HG03442 (cell line): Measurements from ENCODE around the gene TMEM272.
"Not testable (repeated sequence)": the region's sequence is repeated elsewhere in the genome, so short reads cannot be mapped to it uniquely, and the experiment has no call there.

Source experiments
- ATAC-seq: cut with Tn5 transposase; IDR thresholded peaks from one replicate; pipeline ENCODE4 v1.9.1; 2021; ENCODE audit warnings: mild to moderate bottlenecking, moderate library complexity; ENCODE audit not compliant: unreplicated experiment

The TMEM272 gene

DNA sequence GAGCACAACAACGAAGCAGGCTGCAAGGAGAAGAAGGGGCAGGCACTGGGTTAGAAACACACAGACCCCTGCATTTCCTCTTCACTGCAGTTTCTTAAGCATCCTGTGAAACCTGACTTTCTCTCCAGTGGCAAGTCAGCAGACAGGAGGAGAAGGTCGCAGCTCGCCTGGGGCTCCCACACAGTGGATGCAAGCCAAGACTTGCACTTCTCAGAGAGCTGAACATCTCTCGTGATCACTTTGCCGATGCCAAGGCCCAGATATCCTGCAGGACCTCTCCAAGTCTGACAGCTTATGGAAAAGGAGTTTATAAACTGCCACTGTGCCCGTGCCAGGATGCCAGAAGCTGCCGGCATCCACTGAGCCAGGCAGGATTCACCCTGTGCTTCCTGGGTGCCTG, 18.4 kb downstream of the TMEM272 start:
- ATAC-seq: no peak

DNA sequence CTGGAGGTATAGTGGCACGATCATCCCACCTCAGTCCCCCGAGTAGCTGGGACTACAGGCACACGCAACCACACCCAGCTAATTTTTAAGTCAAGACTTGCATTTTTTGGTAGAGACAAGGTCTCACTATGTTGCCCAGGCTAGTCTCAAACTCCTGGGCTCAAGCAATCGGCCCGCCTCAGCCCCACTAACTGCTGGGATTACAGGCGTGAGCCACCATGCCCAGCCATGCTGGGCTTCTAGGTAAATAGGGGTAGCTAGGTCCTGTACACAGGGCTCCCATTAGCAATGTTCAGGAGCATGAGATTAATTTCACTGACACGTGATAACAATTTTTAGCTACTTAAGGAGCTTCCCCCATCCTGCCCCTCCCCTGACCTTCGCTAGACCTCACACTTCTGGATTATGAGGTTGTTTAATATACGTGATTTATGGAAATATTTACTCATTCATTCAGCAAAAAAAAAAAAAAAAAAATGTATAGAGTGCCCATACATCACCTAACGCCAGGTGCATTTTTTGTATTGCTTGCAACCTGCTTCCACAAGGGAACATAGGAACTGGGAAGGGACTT, 19.2 kb downstream of the TMEM272 start:
- ATAC-seq: no peak

DNA sequence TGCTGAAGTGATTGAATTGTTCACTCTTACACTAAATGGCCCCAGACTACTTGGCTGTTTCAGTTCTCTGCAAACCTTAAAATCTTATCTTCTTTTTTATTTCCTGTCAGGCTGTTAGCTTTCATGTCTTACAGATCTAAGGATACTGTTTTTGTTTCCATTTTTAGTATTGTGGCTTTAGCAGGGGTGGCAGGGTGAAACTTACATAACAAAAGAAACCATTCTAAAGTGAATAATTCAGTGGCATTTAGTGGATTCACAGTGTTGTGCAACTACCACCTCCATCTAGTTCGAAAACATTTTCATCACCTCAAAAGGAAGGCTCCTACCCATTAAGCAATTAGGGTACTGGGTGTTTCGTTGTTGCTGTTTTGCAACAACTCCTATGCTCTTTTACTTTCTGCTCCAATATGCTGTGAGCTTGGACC, 19.8 kb downstream of the TMEM272 start:
- ATAC-seq: no peak

DNA sequence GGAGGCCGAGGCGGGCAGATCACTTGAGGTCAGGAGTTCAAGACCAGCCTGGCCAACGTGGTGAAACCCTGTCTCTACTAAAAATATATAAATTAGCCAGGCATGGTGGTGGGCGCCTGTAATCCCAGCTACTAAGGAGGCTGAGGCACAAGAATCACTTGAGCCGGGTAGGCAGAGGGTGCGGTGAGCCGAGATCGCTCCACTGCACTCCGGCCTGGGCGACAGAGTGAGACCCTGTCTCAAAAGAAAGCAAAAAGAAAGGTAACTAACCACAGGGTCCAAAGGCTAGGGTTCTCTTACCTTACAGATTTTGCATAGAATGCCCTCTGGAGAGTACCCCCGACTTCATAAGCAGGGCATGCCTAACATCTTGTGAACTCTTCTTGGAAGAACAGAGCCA, 20.3 kb downstream of the TMEM272 start:
- ATAC-seq: not testable (repeated sequence)

DNA sequence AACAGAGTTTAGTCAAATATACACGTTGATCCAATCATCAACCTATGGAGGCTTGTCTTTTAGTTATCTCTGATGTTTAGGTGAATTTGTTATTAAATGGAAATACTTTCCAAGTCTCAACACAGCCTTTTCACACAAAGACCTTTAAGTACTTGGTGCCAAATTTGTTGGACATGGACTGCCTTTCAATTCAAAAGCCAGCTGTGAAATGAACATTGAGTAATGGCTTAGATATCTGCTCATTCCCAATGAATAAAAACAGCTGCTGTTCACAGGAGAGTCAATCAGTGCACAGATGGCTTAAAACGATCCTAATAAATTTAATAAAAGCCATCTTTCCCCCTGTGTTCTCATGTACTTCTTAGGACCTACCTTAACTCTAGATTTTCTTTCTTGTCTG, 21.1 kb downstream of the TMEM272 start:
- no peak for ATAC-seq

DNA sequence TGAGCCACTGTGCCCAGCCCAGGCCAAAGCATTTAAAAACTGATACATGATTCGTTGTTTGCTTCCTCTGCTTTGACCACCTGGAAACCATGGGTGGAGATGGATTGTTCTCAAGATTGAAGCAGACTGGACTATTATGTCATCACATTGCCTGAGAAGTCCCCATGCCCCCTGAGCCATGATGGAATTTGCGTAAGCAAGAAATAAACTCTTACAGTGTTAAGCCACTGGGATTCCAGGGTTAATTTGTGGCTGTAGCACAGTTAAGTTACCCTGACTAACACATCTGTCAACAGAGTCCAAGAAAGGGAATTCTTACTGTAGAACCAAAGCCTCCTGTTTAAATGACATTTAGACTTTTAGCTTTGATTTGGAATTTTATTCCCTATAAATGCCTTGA, 21.6 kb downstream of the TMEM272 start:
- ATAC-seq: no peak

DNA sequence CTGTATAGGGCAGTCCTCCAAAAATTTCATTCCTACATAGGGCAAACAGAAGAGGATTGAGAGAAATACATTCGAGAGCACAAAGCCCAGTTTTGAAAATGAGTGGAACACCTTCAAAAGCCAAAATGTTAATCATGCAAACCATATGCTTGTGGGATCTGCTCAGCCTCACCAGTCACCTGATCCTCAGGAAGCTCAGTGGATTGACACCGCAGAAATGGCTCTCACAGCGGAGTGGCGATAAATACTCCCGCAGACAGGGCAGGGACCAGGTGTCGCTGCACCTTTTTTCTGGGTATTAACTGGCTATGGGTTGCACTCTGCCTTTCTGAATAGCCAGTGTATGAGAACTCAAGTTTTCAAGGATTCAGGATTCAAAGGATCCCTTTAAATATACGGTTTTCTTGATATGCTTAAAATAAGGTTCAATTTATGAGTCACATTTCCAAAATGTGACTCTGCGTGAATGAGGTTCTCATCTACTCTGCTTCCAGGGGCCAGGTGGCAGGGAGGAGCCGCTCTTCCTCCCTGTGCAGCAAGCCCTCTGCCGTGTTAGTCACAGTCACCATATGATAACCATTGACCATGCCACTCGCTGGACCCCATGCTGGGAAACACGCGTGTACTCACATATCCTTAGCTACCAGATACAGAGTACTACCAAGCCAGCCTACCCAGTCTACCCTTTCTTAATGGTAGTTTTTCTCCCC, 22.7 kb downstream of the TMEM272 start:
- ATAC-seq: no peak

DNA sequence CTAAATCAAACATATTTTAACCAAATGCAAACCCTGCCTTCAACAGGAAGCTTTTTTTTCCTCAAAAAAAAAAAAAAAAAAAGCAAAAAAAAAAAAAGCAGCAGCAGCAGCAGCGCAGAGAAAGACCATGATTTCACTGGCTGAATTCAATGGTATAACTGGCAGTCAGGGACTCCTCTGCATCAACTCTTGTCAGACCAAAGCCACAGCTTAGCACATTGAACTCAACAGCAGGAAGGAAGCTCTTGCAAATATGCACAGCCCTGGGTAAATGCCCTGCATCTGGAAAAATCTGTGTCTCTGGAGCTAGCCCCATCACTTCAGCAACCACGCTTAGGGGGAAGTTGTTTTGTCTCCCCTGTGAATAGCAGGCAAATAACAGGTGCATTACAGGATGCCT, 23.4 kb downstream of the TMEM272 start:
- no peak for ATAC-seq

DNA sequence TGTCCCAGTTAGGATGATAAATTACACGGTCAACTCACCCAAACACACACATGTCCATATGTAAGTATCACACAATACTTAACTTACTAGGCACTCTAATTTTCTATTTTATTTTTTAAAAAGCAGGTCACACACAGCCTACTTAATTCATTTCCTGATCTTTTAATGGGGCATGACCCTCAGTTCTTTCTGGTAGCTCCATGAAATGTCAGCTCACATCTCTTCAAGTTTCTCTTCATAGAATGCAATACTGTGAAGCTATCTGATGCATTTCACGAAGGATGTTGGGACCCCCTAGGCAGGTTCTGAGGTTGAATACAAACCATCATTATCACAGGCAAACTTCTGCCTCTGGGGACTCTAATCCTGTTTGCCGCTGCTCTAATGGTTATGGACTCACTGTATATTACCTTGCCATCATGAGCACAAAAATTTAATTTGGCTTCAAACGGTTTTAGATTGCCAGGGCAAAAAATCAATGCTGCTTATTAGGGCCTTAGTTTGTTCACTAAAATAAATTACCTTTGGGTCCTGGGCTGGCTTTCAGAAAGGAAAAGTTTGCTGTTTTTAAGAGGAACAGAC, 24.9 kb downstream of the TMEM272 start:
- ATAC-seq: no peak

DNA sequence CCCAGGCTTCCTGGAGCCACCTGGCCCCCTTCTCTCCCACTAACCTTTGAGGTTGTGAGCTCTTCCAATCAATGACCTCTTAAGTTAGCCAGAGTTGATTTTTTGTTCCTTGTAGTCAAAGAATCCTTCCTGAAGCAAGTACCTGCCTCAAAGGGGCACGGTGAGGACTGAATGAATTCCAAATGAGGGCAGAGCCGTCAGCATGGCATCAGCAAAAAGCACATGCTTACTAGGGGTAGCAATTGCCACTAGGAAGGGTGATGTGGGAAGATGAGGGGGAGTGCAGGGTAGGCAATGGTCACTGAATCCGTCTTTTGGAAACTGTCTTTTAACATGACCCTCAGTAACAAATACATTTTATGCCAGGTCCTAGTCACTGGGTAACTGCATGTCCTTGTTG, 25.4 kb downstream of the TMEM272 start:
- no peak for ATAC-seq

DNA sequence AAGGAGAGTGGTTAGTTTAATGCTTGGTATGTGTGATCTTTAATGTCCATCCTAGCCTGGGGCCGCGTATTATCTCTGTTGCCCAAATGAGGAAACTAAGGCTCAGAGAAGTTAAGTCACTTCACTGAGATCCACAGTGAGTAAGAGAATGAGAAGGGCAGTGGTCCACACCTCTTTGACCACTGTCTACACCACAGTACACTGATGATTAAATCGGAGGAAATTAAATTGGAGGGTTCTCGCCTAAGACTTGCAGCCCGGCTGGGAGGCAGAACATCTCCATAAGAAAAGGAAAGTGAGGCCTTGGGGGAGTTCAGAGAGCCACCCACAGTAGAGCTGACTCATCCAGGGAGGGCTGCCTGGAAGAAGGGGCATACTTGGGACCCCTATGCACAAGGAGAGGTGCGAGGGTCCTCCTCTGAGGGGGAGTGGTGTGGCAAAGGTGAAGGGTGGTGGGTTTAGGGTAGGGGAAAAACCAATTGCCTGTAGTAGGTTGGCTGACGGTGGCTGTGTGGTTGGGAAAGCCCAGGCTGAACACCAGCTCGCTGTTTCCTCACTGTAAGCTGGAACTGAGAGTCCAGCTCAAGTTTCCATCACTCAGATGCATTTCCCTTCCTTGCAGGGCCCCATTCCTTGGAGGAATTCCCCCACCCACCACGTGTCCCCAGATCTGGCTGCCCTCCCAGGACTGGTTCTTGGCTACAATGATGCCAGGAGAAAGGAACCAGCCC, 26.0 kb downstream of the TMEM272 start:
- ATAC-seq: peak; percentile 39

DNA sequence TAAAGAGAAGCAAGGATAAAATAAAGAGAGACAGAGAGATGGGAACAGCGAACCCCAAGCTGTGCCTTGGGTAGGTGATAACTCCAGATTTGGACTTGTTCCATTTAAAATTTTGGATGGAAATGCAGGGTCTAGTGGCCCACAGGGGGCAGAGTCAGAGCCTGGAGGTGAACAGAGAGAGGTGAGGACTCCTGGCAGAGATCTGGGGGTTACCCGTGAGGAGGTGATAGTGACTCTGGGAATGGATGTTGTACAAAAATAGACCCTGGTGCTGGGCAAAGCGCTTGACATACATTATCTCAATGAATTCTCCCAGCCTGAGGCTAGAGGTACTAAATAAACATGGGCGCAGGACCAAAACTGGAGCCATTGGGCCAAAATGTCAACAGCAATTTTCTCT, 26.7 kb downstream of the TMEM272 start:
- no peak for ATAC-seq

DNA sequence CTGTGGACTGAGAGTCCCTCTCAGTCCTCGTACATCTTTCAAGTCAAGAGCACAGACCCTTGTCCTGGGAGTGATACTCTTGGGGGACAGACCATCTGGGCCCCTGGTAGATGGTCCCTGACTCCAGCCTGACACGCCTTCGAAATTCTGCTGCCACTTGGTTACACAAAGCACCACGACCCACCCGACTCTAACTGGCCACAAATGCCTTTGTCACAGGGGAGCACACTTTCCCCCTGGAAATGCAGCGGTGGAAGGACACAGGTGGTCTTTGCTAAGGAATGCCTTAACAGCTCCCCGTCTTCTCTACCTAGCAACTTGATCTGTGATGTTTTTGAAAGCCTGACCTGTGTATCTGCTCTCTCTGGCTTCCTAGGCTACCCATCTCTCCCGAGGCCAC, 27.3 kb downstream of the TMEM272 start:
- no peak for ATAC-seq

DNA sequence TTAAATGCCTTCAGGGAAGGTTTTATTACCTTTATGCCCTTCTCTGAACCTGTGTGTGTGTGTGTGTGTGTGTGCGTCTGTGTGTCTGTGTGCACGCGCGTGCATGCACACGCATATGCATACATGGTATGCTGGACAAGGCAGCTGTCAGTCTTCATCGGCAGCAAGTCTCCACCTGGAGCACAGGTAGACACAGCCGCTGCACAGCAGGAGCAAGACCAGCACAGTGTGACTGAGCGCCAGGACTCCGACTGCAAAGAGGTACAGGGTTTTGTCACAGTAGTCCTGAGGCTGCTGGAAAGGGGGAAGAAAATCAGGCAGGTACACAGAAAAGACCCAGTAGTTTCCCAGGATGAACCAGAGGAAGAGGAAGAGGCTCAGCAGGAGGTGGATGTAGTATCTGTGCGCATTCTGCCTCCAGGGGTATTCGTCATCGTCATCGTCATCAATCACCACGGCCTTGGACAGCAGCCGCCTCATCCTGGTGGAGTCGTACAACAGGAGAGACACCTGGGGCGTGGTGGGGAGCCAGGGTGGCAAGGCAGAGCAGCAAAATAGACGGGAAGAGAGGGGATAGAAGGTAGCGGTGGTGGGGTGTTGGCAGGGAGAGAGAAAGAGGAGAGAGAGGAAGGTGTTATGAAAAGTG, 28.2 kb downstream of the TMEM272 start:
- no peak for ATAC-seq

DNA sequence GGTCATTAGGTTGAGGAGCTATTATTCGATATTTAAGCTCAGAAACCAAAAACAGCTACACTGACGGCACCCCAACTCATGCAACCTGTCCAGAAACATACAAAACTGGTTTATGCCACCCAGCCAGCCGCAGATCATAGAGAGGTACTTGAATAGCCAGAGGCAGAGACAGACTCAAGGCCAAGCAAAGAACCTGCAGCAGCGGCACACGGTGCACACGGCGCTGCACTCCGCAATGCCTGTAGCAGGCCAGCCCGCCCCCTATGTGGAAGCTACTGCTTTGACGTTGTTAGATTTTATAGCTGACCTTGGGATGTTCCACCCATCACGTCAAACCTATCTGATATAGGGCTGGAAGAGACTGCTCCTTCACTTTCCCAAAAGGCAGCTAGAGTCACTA, 29.1 kb downstream of the TMEM272 start:
- no peak for ATAC-seq

DNA sequence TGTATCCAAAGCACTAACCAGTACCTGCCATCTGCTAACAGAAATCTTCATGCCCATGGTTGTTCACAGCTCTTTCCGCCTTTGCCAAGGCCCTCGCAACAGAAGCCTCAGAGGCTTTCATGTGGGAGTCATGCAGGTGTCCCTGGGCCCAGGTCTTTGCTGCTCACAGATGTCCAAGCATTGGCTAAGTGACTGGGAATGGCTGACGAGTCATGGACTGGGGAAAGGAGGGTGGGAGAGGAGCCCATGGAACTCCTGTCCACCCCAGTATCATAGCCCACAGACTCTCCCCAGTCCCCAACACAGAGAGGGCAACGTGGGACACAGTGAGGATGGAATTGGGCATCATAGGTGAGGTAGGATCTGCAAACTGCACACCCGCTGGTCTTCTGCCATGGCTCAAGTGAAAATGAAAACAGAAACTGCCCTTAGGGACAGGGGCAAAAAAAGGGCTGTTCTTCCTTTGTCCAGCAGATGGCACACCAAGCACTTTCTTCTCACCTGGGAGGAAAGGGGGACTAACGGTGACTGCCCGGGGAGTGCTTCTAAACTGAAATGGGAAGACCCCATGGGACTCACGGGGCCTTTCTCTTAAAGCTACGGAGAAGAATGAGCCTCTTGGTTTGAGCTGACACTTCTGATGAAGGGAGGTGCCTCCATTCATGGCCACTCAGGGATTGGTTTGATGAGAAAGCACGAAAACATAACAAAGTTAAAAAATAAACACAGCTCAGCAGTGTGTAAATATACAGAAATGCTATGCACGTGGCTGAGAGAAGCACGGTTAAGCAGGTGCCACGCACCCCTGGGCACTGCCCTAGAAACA, 29.9 kb downstream of the TMEM272 start:
- ATAC-seq: peak; percentile 70

DNA sequence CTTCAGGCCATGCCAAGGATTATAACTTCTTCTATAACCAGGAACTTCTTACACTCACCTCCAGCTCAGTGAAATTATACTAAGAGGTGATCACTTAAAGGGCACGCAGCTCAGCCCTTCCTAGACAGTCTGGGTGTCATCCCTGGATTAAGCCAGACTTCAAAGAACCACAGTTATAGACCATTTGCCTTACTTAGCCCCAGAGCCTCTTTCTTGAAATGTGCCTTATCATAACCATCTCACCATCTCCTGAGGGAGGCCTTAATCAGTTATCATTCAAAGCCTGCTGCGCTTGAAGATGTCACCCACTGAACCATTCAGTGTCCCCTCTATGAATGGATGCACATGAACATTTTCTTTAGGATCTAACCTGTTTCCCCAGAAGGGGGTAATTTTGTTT, 30.9 kb downstream of the TMEM272 start:
- no peak for ATAC-seq

DNA sequence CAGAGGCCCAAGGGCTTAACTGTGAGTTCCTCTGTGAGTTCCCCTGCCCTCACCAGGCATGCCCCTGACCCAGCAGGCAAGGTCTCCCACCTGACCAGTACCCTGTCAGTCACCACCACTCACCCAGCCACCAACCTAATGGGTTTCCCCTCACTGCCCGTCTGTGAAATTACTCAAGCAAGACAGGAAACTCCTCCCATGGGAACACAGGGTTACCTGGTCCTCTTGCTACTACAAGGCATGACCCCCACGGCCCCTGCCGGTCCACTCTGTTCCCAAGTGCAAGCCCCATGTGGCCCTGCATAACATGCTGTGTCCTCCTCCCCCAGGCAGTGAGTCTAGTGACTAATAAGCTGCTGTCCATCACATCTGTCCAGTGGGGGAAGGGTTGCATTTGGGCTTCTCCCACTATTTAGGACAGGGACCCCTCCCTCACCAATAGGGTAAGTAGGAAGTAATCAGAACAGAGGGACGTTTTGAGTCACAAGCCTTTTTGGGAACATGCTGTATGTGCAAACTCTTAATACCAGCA, 33.0 kb downstream of the TMEM272 start:
- no peak for ATAC-seq

DNA sequence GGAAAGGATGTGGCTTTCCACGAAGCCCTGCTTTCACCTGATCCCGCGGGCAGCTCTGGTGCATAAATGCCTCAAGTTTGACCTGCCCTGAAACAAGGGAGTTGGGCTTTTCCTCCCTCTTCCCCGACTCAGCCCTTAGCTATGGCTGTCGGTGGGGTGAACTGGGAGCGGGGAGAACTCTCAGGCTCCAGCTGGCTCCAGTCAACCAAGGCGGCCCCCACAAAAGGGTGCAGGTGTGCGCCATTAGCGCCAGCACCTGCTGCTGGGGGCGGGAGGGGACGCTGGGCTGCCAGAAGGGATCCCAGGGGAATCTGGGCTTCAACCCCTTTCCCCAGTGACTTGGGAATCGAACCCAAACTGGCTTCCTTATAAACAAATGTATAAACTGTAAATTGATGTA, 33.9 kb downstream of the TMEM272 start:
- ATAC-seq: no peak

DNA sequence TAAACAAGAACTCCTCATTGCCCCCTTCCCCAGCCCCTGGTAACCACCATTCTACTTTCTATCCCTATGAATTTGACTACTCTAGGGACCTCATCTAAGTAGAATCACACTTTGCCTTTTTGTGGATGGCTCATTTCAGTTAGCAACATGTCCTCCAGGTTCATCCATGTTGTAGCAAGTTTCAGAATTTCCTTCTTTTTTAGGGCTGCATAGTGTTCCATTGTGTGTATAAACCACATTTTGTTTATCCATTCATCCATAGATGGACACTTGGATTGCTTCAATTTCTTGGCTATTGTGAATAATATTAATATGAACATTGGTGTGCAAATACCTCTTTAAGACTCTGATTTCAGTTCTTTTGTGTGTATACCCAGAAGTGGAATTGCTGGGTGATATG, 36.2 kb downstream of the TMEM272 start:
- ATAC-seq: no peak
